HG03442 (cell line): ENCODE data around the gene KIF1B.
"Not testable (repeated sequence)": the region's sequence is repeated elsewhere in the genome, so short reads cannot be mapped to it uniquely, and the experiment has no call there.

Source experiments
- ATAC-seq: cut with Tn5 transposase; IDR thresholded peaks from one replicate; pipeline ENCODE4 v1.9.1; 2021; ENCODE audit warnings: mild to moderate bottlenecking, moderate library complexity; ENCODE audit not compliant: unreplicated experiment

KIF1B gene

GRCh38 chr1:10421637-10422036 lies 211.3 kb downstream of the KIF1B start:
- no peak for ATAC-seq

GRCh38 chr1:10424034-10424433 lies 213.7 kb downstream of the KIF1B start:
- no peak for ATAC-seq

- ATAC-seq: no peak
These were observed 214.3 kb downstream of the KIF1B start for GRCh38 chr1:10424651-10425050.

- ATAC-seq: not testable (repeated sequence)
These were observed 215.6 kb downstream of the KIF1B start for GRCh38 chr1:10425826-10426534.

GRCh38 chr1:10426535-10426848 lies 216.1 kb downstream of the KIF1B start:
- not testable (repeated sequence) for ATAC-seq

GRCh38 chr1:10428984-10429383 lies 218.6 kb downstream of the KIF1B start:
- ATAC-seq: no peak

GRCh38 chr1:10429868-10430215 lies 219.5 kb downstream of the KIF1B start:
- no peak for ATAC-seq

GRCh38 chr1:10430216-10431069 lies 220.1 kb downstream of the KIF1B start, which contains the start of gene CENPS:
TSS of gene CENPS (plus strand) at chr1:10430433. CDS start at chr1:10430518, 85 bp downstream.
- ATAC-seq: peak; percentile 78
